Left renal pelvis (tissue), 4 donors: Measurements from ENCODE around the gene LMTK2. TPM values are rescaled to one million over a fixed set of nuclear protein-coding genes. Genes with fewer than 3 reads are reported as not detected.

Experiments
- DNase-seq, 4 donors: peaks; one replicate each; pipeline ENCODE4 v3.0.0-alpha.2; 2013; ENCODE audit warnings: low read depth in 4 of 4, low spot score in 3 of 4
- polyA plus RNA-seq, 4 donors: library from polyadenylated mRNA; unstranded; fragments of 120-200 nt; gene quantifications; one replicate each; pipeline ENCODE4 v1.2.1, GENCODE V29; 2013; ENCODE audit not compliant: insufficient read length in 4 of 4

The LMTK2 gene
- polyA plus RNA-seq, 4 donors = 8.4 to 15.3 (median 13.4) TPM

- no peak for DNase-seq
These were observed 64.8 kb downstream of the LMTK2 start for GRCh38 chr7:98171449-98171848.

DNA sequence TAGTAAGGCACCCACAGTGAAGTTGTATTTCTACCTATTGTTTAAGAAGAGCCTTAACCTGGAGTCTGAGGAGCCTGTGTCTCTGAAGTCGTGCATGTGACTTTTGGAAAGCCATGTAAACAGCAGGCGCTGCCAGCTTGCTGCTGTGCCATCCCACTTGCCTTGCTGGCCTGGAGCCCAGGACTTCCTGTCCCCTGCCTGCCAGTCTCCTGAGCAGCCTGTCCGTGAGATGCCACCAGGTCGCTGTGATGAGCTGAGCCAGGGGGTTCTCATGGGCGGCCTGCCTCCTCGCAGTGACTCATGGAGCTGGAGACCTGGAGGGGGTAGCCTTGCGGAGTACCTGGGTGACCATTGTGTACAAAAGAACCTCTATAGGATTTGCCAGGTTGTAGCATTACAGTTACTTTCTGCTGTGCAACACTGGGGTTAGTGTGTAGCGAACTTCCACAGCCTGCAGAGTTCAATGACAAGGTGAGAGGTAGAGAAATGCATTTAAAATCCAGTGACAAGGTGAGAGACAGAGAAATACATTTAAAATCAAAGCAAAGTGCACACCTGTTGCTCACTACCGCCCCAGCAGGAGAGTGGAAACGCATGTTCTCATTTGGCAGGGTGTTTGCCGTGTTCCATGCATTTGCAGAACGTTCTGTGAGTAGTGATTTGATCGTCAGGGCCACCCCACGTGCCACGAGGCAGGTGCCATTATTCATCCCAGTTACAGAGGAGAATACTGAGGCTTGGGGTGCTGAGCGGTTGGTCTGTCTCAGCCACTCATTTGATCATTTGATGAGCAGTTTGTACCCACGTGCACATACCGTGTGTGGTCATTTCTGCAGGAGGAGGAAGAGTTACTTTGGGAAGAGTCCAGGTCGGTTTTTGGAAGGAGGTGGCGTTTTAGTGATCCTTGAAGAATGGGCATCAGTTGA lies 67.9 kb downstream of the LMTK2 start:
- DNase-seq = no peak

DNA sequence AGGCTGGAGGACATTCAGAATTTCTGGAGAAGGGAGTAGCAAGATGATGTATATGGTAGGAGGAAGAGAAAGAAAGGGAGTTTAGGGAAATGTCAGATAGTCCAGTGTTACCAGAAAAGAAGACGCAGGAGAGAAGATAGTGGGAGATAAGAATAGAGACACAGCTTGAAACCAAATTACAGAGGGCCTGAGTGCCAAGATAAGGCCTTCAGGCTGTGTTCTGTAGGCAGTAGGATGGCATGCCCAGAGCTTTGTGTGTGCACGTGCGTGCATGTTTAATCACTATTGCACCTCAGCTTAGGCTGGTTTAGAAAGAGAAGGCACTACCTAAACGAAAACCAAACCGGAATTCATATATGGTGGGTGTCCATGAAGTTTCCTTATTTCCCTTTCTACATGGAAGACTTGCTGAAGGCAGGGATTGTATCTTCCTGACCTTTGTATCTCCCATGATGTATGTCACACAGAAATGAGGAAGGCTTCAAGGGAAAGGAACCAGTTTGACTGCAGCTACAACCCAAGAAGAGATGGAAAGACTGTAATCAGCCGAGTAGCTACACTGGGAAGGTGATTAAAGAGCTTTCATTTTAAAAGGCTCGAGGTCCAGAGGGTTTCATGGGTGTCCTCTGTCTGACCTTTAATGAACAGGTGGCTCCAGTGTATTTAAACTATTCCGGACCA lies 68.7 kb downstream of the LMTK2 start:
- no peak for DNase-seq

DNA sequence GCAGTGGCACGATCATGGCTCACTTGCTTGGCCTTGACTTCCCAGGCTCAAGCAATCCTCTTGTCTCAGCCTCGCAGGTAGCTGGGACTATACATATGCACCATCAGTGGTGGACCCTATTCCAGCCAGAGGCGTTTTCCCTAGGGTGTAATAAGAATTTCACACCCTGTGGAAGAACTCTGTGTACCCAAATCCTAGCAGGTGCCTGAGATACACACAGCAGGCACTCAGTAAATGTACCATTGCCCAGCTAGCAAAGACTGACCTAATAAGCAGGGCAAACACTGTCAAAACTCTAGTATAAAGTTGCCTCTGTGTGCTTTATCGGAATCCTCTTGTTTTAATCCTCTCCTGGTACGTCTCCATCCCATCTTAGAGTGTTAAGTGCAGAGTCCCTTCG lies 70.9 kb downstream of the LMTK2 start:
- no peak for DNase-seq

DNA sequence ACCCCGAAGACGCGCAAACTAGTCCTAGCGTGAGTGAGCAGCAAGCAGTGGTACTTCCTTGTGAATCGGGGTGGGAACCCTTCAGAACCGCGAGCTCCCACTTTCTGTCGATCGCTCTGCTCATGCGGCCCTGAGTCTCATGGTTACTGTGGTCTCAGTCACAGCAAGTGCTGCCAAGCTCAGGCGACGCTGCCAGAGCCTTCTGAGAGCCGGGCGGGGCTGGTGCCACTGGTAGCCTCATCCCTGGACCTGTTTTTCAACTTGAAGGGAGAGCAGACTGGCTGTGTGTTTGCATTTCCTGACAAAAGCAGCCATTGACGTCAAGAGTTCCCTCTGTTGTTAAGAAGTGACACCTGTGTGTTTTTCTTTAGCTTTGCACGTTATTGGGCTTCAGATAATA lies 71.7 kb downstream of the LMTK2 start:
- no peak for DNase-seq

- DNase-seq = no peak
These were observed 72.3 kb downstream of the LMTK2 start for GRCh38 chr7:98178762-98179490.

DNA sequence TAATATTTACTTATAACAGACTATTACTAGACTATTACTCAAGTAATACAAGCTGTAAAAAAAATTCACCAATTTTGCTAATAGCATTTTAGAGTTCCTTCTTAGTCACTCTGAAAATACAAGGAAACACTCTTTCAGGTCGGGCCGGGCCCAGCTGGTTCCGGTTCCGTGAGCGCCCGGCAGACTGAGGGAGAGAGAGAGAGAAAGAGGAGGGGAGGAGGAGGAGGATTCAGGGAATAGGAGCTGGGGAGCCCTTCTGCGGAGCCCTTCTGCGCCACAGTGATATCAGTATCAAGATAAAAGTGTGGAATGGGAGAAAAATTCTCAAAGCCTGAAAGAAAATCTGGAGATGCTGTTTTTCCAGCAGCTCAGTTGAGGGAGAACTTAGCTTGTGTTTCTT lies 74.1 kb downstream of the LMTK2 start:
- no peak for DNase-seq

DNA sequence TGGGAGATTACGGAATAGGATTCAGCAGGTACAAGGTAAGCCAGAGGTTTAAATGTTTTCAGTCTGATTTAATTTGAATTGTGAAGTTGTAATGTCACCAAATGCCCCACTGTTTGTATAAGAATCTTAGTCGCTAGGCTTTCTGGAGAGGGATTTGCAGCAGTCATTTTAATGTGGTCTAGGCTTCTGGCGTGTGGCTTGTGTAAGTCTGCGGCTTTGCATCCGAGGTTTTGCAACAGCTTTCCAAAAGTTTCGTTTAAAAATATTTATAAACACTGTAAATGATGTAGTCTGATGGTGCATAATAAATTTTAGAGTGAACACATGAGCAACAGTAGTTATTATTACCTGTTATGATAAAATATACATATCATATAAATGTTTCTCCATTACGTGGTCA lies 78.4 kb downstream of the LMTK2 start:
- DNase-seq = no peak

- DNase-seq = no peak
These were observed 79.9 kb downstream of the LMTK2 start for GRCh38 chr7:98186452-98187137.

- DNase-seq = no peak
These were observed 80.5 kb downstream of the LMTK2 start for GRCh38 chr7:98187138-98187502.

DNA sequence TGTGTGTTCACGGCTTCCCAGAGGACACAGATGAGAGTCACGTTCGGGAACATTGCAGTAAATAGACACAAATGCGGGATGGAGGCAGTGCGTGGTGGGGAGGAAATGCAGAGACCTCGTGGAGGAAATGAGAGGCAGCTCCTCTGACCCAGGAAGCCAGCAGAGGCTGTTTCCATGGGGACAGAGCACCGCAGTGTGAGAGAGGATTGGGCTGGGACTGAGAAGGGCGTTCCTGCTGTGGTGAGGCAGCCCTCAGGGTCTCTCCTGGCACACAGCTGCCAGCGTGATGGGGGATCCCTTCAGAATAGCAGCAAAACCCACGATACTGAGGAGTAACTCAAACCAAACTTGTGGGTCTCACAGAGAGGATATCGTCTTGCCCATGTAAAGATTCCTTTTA lies 82.9 kb downstream of the LMTK2 start:
- no peak for DNase-seq

- DNase-seq = no peak
These were observed 85.2 kb downstream of the LMTK2 start for GRCh38 chr7:98191668-98192431.

DNA sequence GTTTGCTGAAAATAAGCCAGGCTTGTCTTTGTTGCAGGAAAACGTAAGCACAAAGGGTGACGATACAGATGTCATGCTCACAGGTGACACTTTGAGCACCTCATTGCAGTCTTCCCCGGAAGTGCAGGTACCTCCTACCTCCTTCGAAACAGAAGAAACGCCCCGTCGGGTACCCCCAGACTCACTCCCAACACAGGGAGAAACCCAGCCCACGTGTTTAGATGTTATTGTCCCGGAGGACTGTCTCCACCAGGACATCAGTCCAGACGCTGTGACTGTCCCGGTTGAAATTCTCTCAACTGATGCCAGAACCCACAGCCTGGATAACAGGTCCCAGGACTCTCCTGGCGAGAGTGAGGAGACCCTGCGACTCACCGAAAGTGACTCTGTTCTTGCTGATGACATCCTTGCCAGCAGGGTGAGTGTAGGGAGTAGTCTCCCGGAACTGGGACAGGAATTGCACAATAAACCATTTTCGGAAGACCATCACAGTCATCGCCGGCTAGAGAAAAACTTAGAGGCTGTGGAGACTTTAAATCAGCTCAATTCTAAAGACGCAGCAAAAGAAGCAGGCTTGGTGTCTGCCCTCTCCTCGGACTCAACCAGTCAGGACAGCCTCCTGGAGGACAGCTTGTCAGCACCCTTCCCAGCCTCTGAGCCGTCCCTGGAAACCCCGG lies 86.3 kb downstream of the LMTK2 start:
- DNase-seq = no peak

GRCh38 chr7:98193474-98194180 lies 87.0 kb downstream of the LMTK2 start:
- DNase-seq = no peak

DNA sequence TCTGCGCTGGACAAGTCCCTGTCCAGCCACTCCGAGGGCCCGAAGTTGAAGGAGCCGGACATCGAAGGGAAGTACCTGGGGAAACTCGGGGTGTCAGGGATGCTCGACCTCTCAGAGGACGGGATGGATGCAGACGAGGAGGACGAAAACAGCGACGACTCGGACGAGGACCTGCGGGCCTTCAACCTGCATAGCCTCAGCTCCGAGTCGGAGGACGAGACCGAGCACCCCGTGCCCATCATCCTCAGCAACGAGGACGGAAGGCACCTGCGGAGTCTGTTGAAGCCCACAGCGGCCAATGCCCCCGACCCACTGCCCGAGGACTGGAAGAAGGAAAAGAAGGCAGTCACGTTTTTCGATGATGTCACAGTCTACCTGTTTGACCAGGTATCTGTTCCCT lies 87.5 kb downstream of the LMTK2 start:
- no peak for DNase-seq

- DNase-seq = no peak
These were observed 88.2 kb downstream of the LMTK2 start for GRCh38 chr7:98194672-98195457.

- DNase-seq = no peak
These were observed 90.3 kb downstream of the LMTK2 start for GRCh38 chr7:98196706-98197605.
